HG03442 (cell line): Measurements from ENCODE around the gene PTCH1.

Experiments
- ATAC-seq: cut with Tn5 transposase; IDR thresholded peaks from one replicate; pipeline ENCODE4 v1.9.1; 2021; ENCODE audit warnings: mild to moderate bottlenecking, moderate library complexity; ENCODE audit not compliant: unreplicated experiment

PTCH1 gene

GRCh38 chr9:95444160-95444559, 72.6 kb downstream of the PTCH1 start:
- ATAC-seq = no peak

- no peak for ATAC-seq
Measured at GRCh38 chr9:95443301-95443700, 73.5 kb downstream of the PTCH1 start.

GRCh38 chr9:95441081-95441480, 75.7 kb downstream of the PTCH1 start:
- no peak for ATAC-seq

GRCh38 chr9:95440447-95440846, 76.3 kb downstream of the PTCH1 start:
- ATAC-seq = no peak

GRCh38 chr9:95438561-95439357, 78.0 kb downstream of the PTCH1 start:
- ATAC-seq = no peak

GRCh38 chr9:95437559-95437958, 79.2 kb downstream of the PTCH1 start:
- no peak for ATAC-seq

- no peak for ATAC-seq
Measured at GRCh38 chr9:95436416-95436815, 80.4 kb downstream of the PTCH1 start.

GRCh38 chr9:95435074-95435728, 81.6 kb downstream of the PTCH1 start:
- no peak for ATAC-seq

- no peak for ATAC-seq
Measured at GRCh38 chr9:95434116-95435073, 82.4 kb downstream of the PTCH1 start.

GRCh38 chr9:95433096-95433819, 83.5 kb downstream of the PTCH1 start:
- no peak for ATAC-seq

GRCh38 chr9:95431286-95431685, 85.5 kb downstream of the PTCH1 start:
- no peak for ATAC-seq

GRCh38 chr9:95429948-95430620, 86.7 kb downstream of the PTCH1 start:
- no peak for ATAC-seq

GRCh38 chr9:95429096-95429495, 87.7 kb downstream of the PTCH1 start:
- ATAC-seq = no peak

GRCh38 chr9:95425910-95426551, 90.7 kb downstream of the PTCH1 start:
- ATAC-seq = no peak

GRCh38 chr9:95422650-95423049, 94.1 kb downstream of the PTCH1 start:
- ATAC-seq = no peak

GRCh38 chr9:95420518-95420917, 96.3 kb downstream of the PTCH1 start:
- no peak for ATAC-seq

GRCh38 chr9:95419444-95419843, 97.3 kb downstream of the PTCH1 start:
- ATAC-seq = no peak

- no peak for ATAC-seq
Measured at GRCh38 chr9:95415158-95415557, 101.6 kb downstream of the PTCH1 start.

- no peak for ATAC-seq
Measured at GRCh38 chr9:95413793-95414192, 103.0 kb downstream of the PTCH1 start.
